Prostate gland (tissue), 2 donors: ENCODE measurements around the gene ANKRD11. TPM values are rescaled to one million over a fixed set of nuclear protein-coding genes. Genes with fewer than 3 reads are reported as not detected.
A peak's percentile ranks its signal among the peaks of the same experiment; 100 is the strongest.
"Not testable (repeated sequence)": the region's sequence is repeated elsewhere in the genome, so short reads cannot be mapped to it uniquely, and the experiment has no call there.

ENCODE experiments used
- DNase-seq: peaks from one replicate; pipeline ENCODE4 v3.0.0-alpha.2; 2019; ENCODE audit warnings: low spot score
- H3K27ac ChIP-seq, 2 donors: fragments of 200-600 bp; sonication (generic); 2 replicates each; pipeline ENCODE4 v1.5.1; 2017 to 2019
- H3K27me3 ChIP-seq: fragments of 200-600 bp; sonication (generic); replicated peaks from 2 replicates; pipeline ENCODE4 v1.5.1; 2019; ENCODE audit not compliant: insufficient read depth
- H3K36me3 ChIP-seq, 2 donors: fragments of 200-600 bp; sonication (generic); 1 replicate in 1 of 2; 2 replicates in 1 of 2; pipeline versions ENCODE4 v1.5.1 to v1.8.1; 2017 to 2019
- H3K4me1 ChIP-seq: fragments of 200-600 bp; sonication (generic); replicated peaks from 2 replicates; pipeline ENCODE4 v1.5.1; 2019
- H3K4me3 ChIP-seq, 2 donors: fragments of 200-600 bp; sonication (generic); 2 replicates each; pipeline ENCODE4 v1.5.1; 2017 to 2019
- H3K9me3 ChIP-seq: fragments of 200-600 bp; sonication (generic); 2 replicates; pipeline ENCODE4 v1.5.1; 2017
- POLR2A ChIP-seq: fragments of 450-650 bp; IDR thresholded peaks from one replicate; pipeline ENCODE4 v1.6.1; 2016; ENCODE audit warnings: antibody characterized with exemption, mild to moderate bottlenecking
- POLR2AphosphoS5 ChIP-seq: sonication (generic); formaldehyde crosslinking; IDR thresholded peaks from one replicate; pipeline ENCODE4 v1.6.1; 2017; ENCODE audit warnings: antibody characterized with exemption
- WGBS: methylation state at CpG from one replicate; pipeline ENCODE4 v1.1.5; 2018; 5-methylcytosine and 5-hydroxymethylcytosine counted together
- intact Hi-C: fragments of 100-400 bp; cut with DNase I; formaldehyde crosslinking; loops from one replicate; pipeline ENCODE4 v1.14.2; 2022
- total RNA-seq, 2 donors: library from RNA; depleted of rRNA; stranded (reverse); fragments of >200 nt; gene quantifications; one replicate each; pipeline ENCODE4 v1.1.0, GENCODE V29; 2016
- TF ChIP-seq, protein P1 (sequence below), 4 experiments: fragments of 200-600 bp in 2 of 4; fragments of 450-650 bp in 2 of 4; sonication (generic) in 2 of 4; IDR thresholded peaks; 1 replicate in 3 of 4; 2 replicates in 1 of 4; pipeline ENCODE4 v1.5.1; 2016 to 2019; ENCODE audit warnings: antibody characterized with exemption in 4 of 4, mild to moderate bottlenecking in 2 of 4, moderate library complexity in 2 of 4

Gene ANKRD11
- total RNA-seq, 2 donors from 2014 or later = 66.2 to 143 TPM

DNA sequence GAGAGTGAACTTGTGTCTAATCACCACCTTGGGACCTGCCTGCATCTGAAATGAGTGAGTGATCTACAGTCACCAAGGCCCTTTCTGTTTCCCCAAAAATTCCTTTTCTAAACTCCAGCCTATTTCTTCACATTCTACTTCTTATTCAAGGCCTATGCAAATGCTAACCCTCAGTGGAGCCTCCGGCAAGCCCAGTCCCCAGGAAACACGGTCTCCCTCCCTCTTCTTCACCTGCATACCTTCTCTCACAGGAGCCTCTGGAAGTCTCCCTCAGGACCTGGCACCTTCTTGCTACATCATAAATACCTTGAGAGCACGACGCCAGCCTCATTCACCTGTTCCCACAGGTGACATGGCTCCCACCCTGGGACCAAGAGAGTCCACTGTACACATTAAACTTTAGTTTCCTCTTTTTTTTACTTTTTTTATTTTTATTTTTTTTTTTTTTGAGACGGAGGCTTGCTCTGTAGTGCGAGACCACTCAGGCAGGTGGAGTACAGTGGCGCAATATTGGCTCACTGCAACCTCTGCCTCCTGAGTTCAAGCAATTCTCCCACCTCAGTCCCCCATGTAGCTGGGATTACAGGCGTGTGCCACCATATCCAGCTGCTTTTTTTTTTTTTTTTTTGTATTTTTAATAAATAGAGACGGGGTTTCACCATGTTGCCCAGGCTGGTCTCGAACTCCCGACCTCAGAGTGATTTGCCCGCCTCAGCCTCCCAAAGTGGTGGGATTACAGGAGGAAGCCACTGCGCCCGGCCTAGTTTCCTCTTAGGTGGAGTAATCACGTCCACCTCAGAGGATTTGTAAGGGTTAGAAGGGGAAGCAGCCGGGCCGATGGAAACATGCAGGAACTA is 97.3 kb downstream of the ANKRD11 start:
- no peaks in the 10 kb centered on the region for H3K36me3 ChIP-seq
- 69% methylated on average over 17 of the region's 17 CpGs for WGBS
- H3K9me3 ChIP-seq = no peaks in the 10 kb centered on the region
- no peak overlapping the region for H3K4me3 ChIP-seq
- H3K27me3 ChIP-seq = no peaks in the 10 kb centered on the region
- peaks cover 8% of the 10 kb centered on the region for H3K4me1 ChIP-seq
- TF ChIP-seq POLR2A (no peak), POLR2AphosphoS5 (no peak)
- TF ChIP-seq, protein P1, sequence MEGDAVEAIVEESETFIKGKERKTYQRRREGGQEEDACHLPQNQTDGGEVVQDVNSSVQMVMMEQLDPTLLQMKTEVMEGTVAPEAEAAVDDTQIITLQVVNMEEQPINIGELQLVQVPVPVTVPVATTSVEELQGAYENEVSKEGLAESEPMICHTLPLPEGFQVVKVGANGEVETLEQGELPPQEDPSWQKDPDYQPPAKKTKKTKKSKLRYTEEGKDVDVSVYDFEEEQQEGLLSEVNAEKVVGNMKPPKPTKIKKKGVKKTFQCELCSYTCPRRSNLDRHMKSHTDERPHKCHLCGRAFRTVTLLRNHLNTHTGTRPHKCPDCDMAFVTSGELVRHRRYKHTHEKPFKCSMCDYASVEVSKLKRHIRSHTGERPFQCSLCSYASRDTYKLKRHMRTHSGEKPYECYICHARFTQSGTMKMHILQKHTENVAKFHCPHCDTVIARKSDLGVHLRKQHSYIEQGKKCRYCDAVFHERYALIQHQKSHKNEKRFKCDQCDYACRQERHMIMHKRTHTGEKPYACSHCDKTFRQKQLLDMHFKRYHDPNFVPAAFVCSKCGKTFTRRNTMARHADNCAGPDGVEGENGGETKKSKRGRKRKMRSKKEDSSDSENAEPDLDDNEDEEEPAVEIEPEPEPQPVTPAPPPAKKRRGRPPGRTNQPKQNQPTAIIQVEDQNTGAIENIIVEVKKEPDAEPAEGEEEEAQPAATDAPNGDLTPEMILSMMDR (IDR thresholded peaks at IDR 0.05) = no peak
- H3K27ac ChIP-seq = peak overlapping the region in 1 of 2 donors; percentile 33
- intact Hi-C loops = loop anchor here (10.0 kb wide), 1 partner anchor 52 kb away; no protein-coding TSS in a partner anchor
- no peak for DNase-seq

DNA sequence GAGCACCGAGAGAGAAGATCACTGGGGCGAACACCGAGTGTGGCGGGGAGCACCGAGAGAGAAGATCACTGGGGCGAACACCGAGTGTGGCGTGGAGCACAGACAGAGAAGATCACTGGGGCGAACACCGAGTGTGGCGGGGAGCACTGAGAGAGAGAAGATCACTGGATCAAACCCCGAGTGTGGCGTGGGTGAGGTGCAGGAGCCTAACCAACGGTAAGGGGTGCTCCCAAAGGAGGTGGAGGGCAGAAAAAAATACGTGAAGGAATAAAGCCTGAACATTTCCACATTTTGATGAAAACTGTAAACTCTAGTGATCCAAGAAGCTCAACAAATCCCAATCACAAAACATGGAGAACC is 100.2 kb downstream of the ANKRD11 start:
- H3K4me1 ChIP-seq, H3K36me3 ChIP-seq, H3K27me3 ChIP-seq, H3K9me3 ChIP-seq, H3K4me3 ChIP-seq, H3K27ac ChIP-seq, DNase-seq: not testable (repeated sequence)
- 90% methylated on average over 15 of the region's 15 CpGs for WGBS
- intact Hi-C loops = loop anchor here (10.0 kb wide), 1 partner anchor 55 kb away; no protein-coding TSS in a partner anchor

DNA sequence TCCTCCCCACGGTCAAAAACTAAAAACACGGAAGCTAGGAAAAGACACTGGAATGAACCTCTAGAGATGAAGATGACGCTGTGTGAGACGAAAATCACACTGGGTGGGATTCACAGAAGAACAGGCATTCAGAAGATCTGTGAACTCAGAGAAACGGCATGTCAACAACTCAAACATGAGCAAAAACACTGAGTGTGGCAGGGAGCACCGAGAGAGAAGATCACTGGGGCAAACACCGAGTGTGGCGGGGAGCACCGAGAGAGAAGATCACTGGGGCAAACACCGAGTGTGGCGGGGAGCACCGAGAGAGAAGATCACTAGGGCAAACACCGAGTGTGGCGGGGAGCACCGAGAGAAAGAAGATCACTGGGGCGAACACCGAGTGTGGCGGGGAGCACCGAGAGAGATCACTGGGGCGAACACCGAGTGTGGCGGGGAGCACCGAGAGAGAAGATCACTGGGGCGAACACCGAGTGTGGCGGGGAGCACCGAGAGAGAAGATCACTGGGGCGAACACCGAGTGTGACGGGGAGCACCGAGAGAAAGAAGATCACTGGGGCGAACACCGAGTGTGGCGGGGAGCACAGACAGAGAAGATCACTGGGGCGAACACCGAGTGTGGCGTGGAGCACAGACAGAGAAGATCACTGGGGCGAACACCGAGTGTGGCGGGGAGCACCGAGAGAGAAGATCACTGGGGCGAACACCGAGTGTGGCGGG is 100.7 kb downstream of the ANKRD11 start:
- intact Hi-C loops = loop anchor here (10.0 kb wide), 1 partner anchor 55 kb away; no protein-coding TSS in a partner anchor
- not testable (repeated sequence) for H3K4me3 ChIP-seq, DNase-seq, H3K36me3 ChIP-seq, H3K27me3 ChIP-seq, H3K27ac ChIP-seq, H3K9me3 ChIP-seq, H3K4me1 ChIP-seq
- WGBS = 92% methylated on average over 44 of the region's 44 CpGs

DNA sequence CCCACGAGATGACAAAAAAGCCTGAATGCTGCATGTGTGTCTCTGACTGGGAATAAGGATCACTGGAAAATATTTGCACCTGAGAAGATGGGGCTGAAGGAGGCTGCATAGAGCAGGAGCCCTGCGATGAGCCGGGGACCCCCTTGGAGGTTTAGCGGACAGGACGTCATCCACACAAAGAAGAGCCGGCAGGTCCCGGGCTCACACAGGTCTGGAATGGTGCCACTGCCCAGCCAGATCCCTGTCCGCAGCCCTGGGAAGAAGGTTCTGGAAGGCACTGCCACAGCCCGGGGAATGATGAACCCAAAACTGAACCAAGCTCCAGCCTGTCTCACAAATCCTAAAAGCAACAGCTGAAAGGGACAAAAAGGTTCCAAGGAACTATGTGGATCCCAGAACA is 101.8 kb downstream of the ANKRD11 start:
- no peak overlapping the region for H3K27ac ChIP-seq
- no peak overlapping the region for H3K4me3 ChIP-seq
- no peak for TF ChIP-seq POLR2AphosphoS5
- no peak for TF ChIP-seq POLR2A
- TF ChIP-seq, protein P1 (IDR thresholded peaks at IDR 0.05) = no peak
- H3K9me3 ChIP-seq = no peaks in the 10 kb centered on the region
- peaks cover 2% of the 10 kb centered on the region for H3K4me1 ChIP-seq
- H3K36me3 ChIP-seq = no peaks in the 10 kb centered on the region
- intact Hi-C loops = no loop called here
- 91% methylated on average over 9 of the region's 9 CpGs for WGBS
- H3K27me3 ChIP-seq = no peaks in the 10 kb centered on the region
- DNase-seq = no peak

DNA sequence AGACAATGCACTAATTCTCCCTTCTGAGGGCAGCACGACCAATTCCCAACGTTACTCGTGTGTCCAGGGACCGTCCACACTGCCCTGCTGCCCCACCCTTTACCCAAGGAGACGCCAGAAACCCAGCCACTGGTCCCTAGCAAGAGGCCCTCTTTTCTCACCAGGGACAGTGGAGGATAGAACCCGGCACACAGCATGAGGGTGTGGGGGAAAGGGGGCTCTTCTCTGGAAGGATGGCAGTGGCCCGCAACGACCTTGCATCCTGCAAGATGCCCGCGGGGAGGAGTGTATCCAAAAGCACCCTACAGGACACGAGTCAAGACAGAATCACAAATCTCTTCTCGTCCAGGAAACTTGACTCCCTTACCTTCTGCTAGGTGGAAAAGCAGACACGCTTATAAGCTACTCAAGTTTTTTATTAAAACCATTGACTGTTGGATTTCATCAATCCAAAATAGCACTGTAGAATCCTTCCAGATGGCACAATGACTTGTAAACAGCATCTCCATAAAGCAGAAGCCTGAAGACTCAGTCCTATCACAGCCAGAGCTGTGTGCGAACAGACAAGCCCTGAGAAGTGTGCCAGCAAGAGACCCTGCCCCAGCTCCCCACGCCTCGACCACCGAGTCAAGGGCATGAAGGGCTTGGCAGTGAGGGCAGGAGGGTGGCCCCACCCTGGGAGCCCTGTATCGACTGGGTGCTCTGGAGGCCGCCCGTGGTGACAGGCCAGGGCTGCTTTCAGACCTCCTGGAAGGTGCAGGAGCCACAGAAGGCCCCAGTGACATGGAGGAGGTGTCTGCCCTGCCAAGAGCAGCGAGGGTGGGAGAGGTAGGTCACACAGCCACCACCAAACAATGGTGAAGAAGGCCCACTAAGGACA is 103.8 kb downstream of the ANKRD11 start:
- H3K27me3 ChIP-seq = no peaks in the 10 kb centered on the region
- 79% methylated on average over 21 of the region's 21 CpGs for WGBS
- H3K36me3 ChIP-seq = no peaks in the 10 kb centered on the region
- TF ChIP-seq, protein P1 (IDR thresholded peaks at IDR 0.05) = no peak
- TF ChIP-seq POLR2A = no peak
- TF ChIP-seq POLR2AphosphoS5 = no peak
- H3K4me3 ChIP-seq = no peak overlapping the region
- DNase-seq = no peak
- intact Hi-C loops = no loop called here
- no peaks in the 10 kb centered on the region for H3K9me3 ChIP-seq
- no peak overlapping the region for H3K27ac ChIP-seq
- H3K4me1 ChIP-seq = peaks cover 6% of the 10 kb centered on the region
